Endodermal cell (in vitro differentiated cells): ENCODE measurements around the gene SMIM10L2A. TPM values are rescaled to one million over a fixed set of nuclear protein-coding genes. Genes with fewer than 3 reads are reported as not detected.
A peak's percentile ranks its signal among the peaks of the same experiment; 100 is the strongest.

Experiments
- DNase-seq: peaks from one replicate; pipeline ENCODE4 v3.0.0-alpha.2; 2017
- H3K27ac ChIP-seq: 2 replicates; pipeline ENCODE4 v1.5.1; 2013; ENCODE audit warnings: mild to moderate bottlenecking, low read depth, low read length, moderate library complexity
- H3K27me3 ChIP-seq: 2 replicates; pipeline ENCODE4 v1.6.1; 2013; ENCODE audit warnings: mild to moderate bottlenecking, low read length, moderate library complexity; ENCODE audit not compliant: insufficient read depth, control insufficient read depth, poor library complexity, severe bottlenecking
- H3K36me3 ChIP-seq: 2 replicates; pipeline ENCODE4 v1.7.0; 2013; ENCODE audit warnings: mild to moderate bottlenecking, low read length, moderate library complexity; ENCODE audit not compliant: control insufficient read depth, insufficient read depth
- H3K4me1 ChIP-seq: one replicate; pipeline ENCODE4 v1.7.0; 2013; ENCODE audit warnings: low read length; ENCODE audit not compliant: control insufficient read depth, insufficient read depth
- H3K4me3 ChIP-seq: 2 replicates; pipeline ENCODE4 v1.5.1; 2013; ENCODE audit warnings: mild to moderate bottlenecking, low read length, moderate library complexity
- H3K9ac ChIP-seq: 2 replicates; pipeline ENCODE4 v1.6.1; 2013; ENCODE audit warnings: mild to moderate bottlenecking, low read length, moderate library complexity; ENCODE audit not compliant: poor library complexity, severe bottlenecking; ENCODE audit errors: extremely low read depth
- H3K9me3 ChIP-seq: 2 replicates; pipeline ENCODE4 v1.6.1; 2013; ENCODE audit warnings: mild to moderate bottlenecking, low read length, moderate library complexity; ENCODE audit not compliant: control insufficient read depth
- H3K27ac Mint-ChIP-seq: 2 replicates; pipeline ENCODE4 v1.8.0; 2020; ENCODE audit warnings: mixed read lengths
- H3K27me3 Mint-ChIP-seq: 2 replicates; pipeline ENCODE4 v1.8.0; 2021; ENCODE audit warnings: mild to moderate bottlenecking, mixed read lengths; ENCODE audit not compliant: insufficient read depth
- H3K36me3 Mint-ChIP-seq: 2 replicates; pipeline ENCODE4 v1.8.0; 2020; ENCODE audit warnings: low read depth, mixed read lengths
- H3K4me1 Mint-ChIP-seq: 2 replicates; pipeline ENCODE4 v1.8.0; 2020; ENCODE audit warnings: mixed read lengths
- H3K4me3 Mint-ChIP-seq: 2 replicates; pipeline ENCODE4 v1.8.0; 2020; ENCODE audit warnings: mild to moderate bottlenecking, moderate library complexity, mixed read lengths
- H3K9me3 Mint-ChIP-seq: 2 replicates; pipeline ENCODE4 v1.8.0; 2020; ENCODE audit warnings: mild to moderate bottlenecking, mixed read lengths
- CTCF ChIP-seq: fragments of 200-600 bp; sonication (generic); conservative IDR thresholded peaks from 2 replicates; pipeline ENCODE4 v1.5.0; 2021; ENCODE audit warnings: antibody characterized with exemption, mild to moderate bottlenecking
- WGBS, 2 experiments: methylation state at CpG; one replicate each; pipeline versions ENCODE4 v1.1.5 to v1.1.7; 2013; ENCODE audit warnings: missing lambda C conversion rate in 2 of 2, mixed read lengths in 1 of 2; ENCODE audit not compliant: insufficient coverage in 1 of 2, insufficient read length in 1 of 2; 5-methylcytosine and 5-hydroxymethylcytosine counted together
- total RNA-seq, 2 donors: library from RNA; stranded (reverse); fragmentation: NEBNext Ultra II Directional in 1 of 2; extraction: Animal tissue kit (Norgen Biotek cat#: 25700) in 1 of 2; gene quantifications; 2 replicates in 1 of 2; 3 replicates in 1 of 2; pipeline ENCODE4 v1.2.1, GENCODE V29; 2021

SMIM10L2A gene
- total RNA-seq, 2 donors from 2014 or later, result 3.8 to 6.1 TPM

- H3K36me3 ChIP-seq, result no peaks in the 10 kb centered on the region
- no peaks in the 10 kb centered on the region for H3K9me3 ChIP-seq
- Mint-ChIP-seq H3K27ac (no peak overlapping the region), H3K4me3 (no peak overlapping the region), H3K27me3 (no peaks in the 10 kb centered on the region), H3K9me3 (peaks cover 46% of the 10 kb centered on the region), H3K36me3 (no peaks in the 10 kb centered on the region), H3K4me1 (no peaks in the 10 kb centered on the region)
- no peaks in the 10 kb centered on the region for H3K27me3 ChIP-seq
- peak; percentile 79 for DNase-seq
- 91 to 94% methylated on average over 7 to 28 of the region's 28 CpGs for WGBS, 2 experiments
- H3K27ac ChIP-seq, result no peak overlapping the region
- no peaks in the 10 kb centered on the region for H3K4me1 ChIP-seq
- H3K4me3 ChIP-seq, result no peak overlapping the region
- no peak overlapping the region for H3K9ac ChIP-seq
- peak; percentile 61 for TF ChIP-seq CTCF
Measured at GRCh38 chrX:135437867-135438733, 16.4 kb downstream of the SMIM10L2A start.

- no peaks in the 10 kb centered on the region for H3K27me3 Mint-ChIP-seq
- WGBS, 2 experiments, result 98% methylated on average over 7 of the region's 7 CpGs; no CpG with 5 or more reads in 1 of the 2 experiments
- no peak overlapping the region for H3K4me3 Mint-ChIP-seq
- no peak overlapping the region for H3K27ac Mint-ChIP-seq
- peaks cover 44% of the 10 kb centered on the region for H3K9me3 Mint-ChIP-seq
- H3K36me3 Mint-ChIP-seq, result no peaks in the 10 kb centered on the region
- H3K27me3 ChIP-seq, result no peaks in the 10 kb centered on the region
- no peaks in the 10 kb centered on the region for H3K36me3 ChIP-seq
- TF ChIP-seq CTCF, result no peak
- no peaks in the 10 kb centered on the region for H3K4me1 Mint-ChIP-seq
- no peak overlapping the region for H3K9ac ChIP-seq
- no peaks in the 10 kb centered on the region for H3K4me1 ChIP-seq
- no peak overlapping the region for H3K27ac ChIP-seq
- no peak for DNase-seq
- no peak overlapping the region for H3K4me3 ChIP-seq
- H3K9me3 ChIP-seq, result no peaks in the 10 kb centered on the region
Measured at GRCh38 chrX:135438734-135439043, 16.9 kb downstream of the SMIM10L2A start.

GRCh38 chrX:135449637-135450550 is 28.1 kb downstream of the SMIM10L2A start:
- Histone ChIP-seq H3K36me3 (no peaks in the 10 kb centered on the region), H3K9me3 (no peaks in the 10 kb centered on the region), H3K27me3 (no peaks in the 10 kb centered on the region), H3K9ac (no peak overlapping the region), H3K4me3 (no peak overlapping the region), H3K27ac (no peak overlapping the region), H3K4me1 (no peaks in the 10 kb centered on the region)
- Mint-ChIP-seq H3K4me1 (peaks cover 3% of the 10 kb centered on the region), H3K4me3 (no peak overlapping the region), H3K36me3 (no peaks in the 10 kb centered on the region), H3K27ac (no peak overlapping the region), H3K9me3 (peaks cover 54% of the 10 kb centered on the region), H3K27me3 (no peaks in the 10 kb centered on the region)
- DNase-seq, result no peak
- TF ChIP-seq CTCF, result no peak
- WGBS, 2 experiments, result 87 to 100% methylated on average over 1 to 7 of the region's 8 CpGs
